Loucy (cell line): ENCODE results near the gene SALL2.

Source experiments
- H2AFZ ChIP-seq: fragments of 200-600 bp; sonication (generic); 2 replicates; pipeline ENCODE4 v1.6.0; 2016; ENCODE audit warnings: antibody characterized with exemption, mild to moderate bottlenecking, low read length, moderate library complexity
- H3F3A ChIP-seq: fragments of 200-600 bp; 2 replicates; pipeline ENCODE4 v1.6.0; 2016; ENCODE audit warnings: antibody characterized with exemption, low read depth, mild to moderate bottlenecking
- H3K27me3 ChIP-seq: fragments of 200-600 bp; sonication (generic); 2 replicates; pipeline ENCODE4 v1.6.1; 2014; ENCODE audit warnings: low read length, mild to moderate bottlenecking; ENCODE audit not compliant: insufficient read depth, poor library complexity, severe bottlenecking
- H3K36me3 ChIP-seq: fragments of 200-600 bp; sonication (generic); 2 replicates; pipeline ENCODE4 v1.6.1; 2016; ENCODE audit warnings: low read length; ENCODE audit not compliant: insufficient read depth
- H3K4me1 ChIP-seq: fragments of 200-600 bp; sonication (generic); 2 replicates; pipeline ENCODE4 v1.5.1; 2014; ENCODE audit warnings: low read length, mild to moderate bottlenecking; ENCODE audit not compliant: insufficient read depth, poor library complexity, severe bottlenecking
- H3K4me2 ChIP-seq: fragments of 200-600 bp; sonication (generic); 2 replicates; pipeline ENCODE4 v1.6.0; 2014; ENCODE audit warnings: antibody characterized with exemption, low read length, low read depth, mild to moderate bottlenecking; ENCODE audit not compliant: poor library complexity, severe bottlenecking
- H3K4me3 ChIP-seq: fragments of 200-600 bp; sonication (generic); 2 replicates; pipeline ENCODE4 v1.5.1; 2014; ENCODE audit warnings: low read length, mild to moderate bottlenecking, mixed read lengths; ENCODE audit not compliant: poor library complexity, severe bottlenecking
- H3K79me2 ChIP-seq: fragments of 200-600 bp; sonication (generic); 2 replicates; pipeline ENCODE4 v1.6.1; 2014; ENCODE audit warnings: low read length; ENCODE audit not compliant: insufficient read depth
- H3K9ac ChIP-seq: fragments of 200-600 bp; sonication (generic); 2 replicates; pipeline ENCODE4 v1.6.0; 2014; ENCODE audit warnings: mild to moderate bottlenecking, low read depth, low read length, moderate library complexity; ENCODE audit not compliant: poor library complexity, severe bottlenecking
- H3K9me2 ChIP-seq: fragments of 200-600 bp; sonication (generic); replicated peaks from 2 replicates; pipeline ENCODE4 v1.6.1; 2016; ENCODE audit warnings: low read depth, low read length, mixed read lengths
- H3K9me3 ChIP-seq: fragments of 200-600 bp; sonication (generic); 2 replicates; pipeline ENCODE4 v1.6.1; 2014; ENCODE audit warnings: mild to moderate bottlenecking, antibody characterized with exemption, low read length, low read depth; ENCODE audit not compliant: insufficient read depth
- H4K20me1 ChIP-seq: fragments of 200-600 bp; sonication (generic); 2 replicates; pipeline ENCODE4 v1.6.0; 2014; ENCODE audit warnings: antibody characterized with exemption, low read length, mild to moderate bottlenecking; ENCODE audit not compliant: insufficient read depth, poor library complexity, severe bottlenecking
- EZH2phosphoT487 ChIP-seq: fragments of 200-600 bp; IDR thresholded peaks from 2 replicates; pipeline ENCODE4 v1.6.1; 2018; ENCODE audit warnings: antibody characterized with exemption, mild to moderate bottlenecking, moderate library complexity, borderline replicate concordance
- TF ChIP-seq, protein P1 (sequence below): fragments of 200-600 bp; sonication (generic); conservative IDR thresholded peaks from 2 replicates; pipeline ENCODE4 v1.5.1; 2014; ENCODE audit warnings: mild to moderate bottlenecking, antibody characterized with exemption, low read length

Gene SALL2

GRCh38 chr14:21525962-21526671 lies at the start of gene SALL2:
Gene SALL2 (minus strand): TSS chr14:21526346. CDS start chr14:21526127, 219 bp downstream.
- Histone ChIP-seq H3K9me3 (no peaks in the 10 kb centered on the region), H3K4me3 (peak within 1 kb of the TSS; percentile 86), H3K9ac (peak within 1 kb of the TSS; percentile 70), H2AFZ (peak within 1 kb of the TSS; percentile 99), H3K9me2 (no peaks in the 10 kb centered on the region), H3K79me2 (no peaks in the 10 kb centered on the region), H4K20me1 (no peaks in the 10 kb centered on the region), H3K36me3 (no peaks in the 10 kb centered on the region), H3F3A (no peaks in the 10 kb centered on the region), H3K4me2 (peak within 1 kb of the TSS; percentile 75), H3K27me3 (no peaks in the 10 kb centered on the region), H3K4me1 (peaks cover 13% of the 10 kb centered on the region)
- TF ChIP-seq, protein P1, sequence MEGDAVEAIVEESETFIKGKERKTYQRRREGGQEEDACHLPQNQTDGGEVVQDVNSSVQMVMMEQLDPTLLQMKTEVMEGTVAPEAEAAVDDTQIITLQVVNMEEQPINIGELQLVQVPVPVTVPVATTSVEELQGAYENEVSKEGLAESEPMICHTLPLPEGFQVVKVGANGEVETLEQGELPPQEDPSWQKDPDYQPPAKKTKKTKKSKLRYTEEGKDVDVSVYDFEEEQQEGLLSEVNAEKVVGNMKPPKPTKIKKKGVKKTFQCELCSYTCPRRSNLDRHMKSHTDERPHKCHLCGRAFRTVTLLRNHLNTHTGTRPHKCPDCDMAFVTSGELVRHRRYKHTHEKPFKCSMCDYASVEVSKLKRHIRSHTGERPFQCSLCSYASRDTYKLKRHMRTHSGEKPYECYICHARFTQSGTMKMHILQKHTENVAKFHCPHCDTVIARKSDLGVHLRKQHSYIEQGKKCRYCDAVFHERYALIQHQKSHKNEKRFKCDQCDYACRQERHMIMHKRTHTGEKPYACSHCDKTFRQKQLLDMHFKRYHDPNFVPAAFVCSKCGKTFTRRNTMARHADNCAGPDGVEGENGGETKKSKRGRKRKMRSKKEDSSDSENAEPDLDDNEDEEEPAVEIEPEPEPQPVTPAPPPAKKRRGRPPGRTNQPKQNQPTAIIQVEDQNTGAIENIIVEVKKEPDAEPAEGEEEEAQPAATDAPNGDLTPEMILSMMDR = no peak
- no peak for TF ChIP-seq EZH2phosphoT487

- H3K36me3 ChIP-seq = no peaks in the 10 kb centered on the region
- no peaks in the 10 kb centered on the region for H3K9me3 ChIP-seq
- H3K4me2 ChIP-seq = no peak overlapping the region
- H4K20me1 ChIP-seq = no peaks in the 10 kb centered on the region
- no peaks in the 10 kb centered on the region for H3K4me1 ChIP-seq
- TF ChIP-seq, protein P1 = no peak
- no peak for TF ChIP-seq EZH2phosphoT487
- H3K79me2 ChIP-seq = no peaks in the 10 kb centered on the region
- H2AFZ ChIP-seq = no peak overlapping the region
- H3K4me3 ChIP-seq = no peak overlapping the region
- H3F3A ChIP-seq = no peaks in the 10 kb centered on the region
- no peaks in the 10 kb centered on the region for H3K27me3 ChIP-seq
- no peaks in the 10 kb centered on the region for H3K9me2 ChIP-seq
- no peak overlapping the region for H3K9ac ChIP-seq
Measured at GRCh38 chr14:21575661-21576060, 49.5 kb upstream of the SALL2 start.

DNA sequence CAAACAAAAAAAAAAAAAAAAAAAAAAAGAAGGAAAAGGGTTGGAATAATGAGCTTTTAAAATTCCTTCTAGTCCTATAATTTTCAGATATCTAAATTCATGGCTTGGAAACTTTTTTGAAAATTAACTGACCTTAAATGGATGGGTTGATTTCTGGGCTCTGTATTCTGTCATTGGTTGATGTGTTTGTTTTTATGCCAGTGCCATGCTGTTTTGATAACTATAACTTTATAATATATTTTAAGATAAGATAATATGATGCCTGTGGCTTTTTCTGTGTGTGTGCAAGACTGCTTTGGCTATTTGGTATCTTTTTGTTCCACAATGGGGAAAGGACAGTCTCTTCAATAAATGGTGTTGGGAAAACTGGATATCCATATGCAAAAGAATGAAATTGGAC lies 46.5 kb upstream of the SALL2 start:
- Histone ChIP-seq H3K4me1 (no peaks in the 10 kb centered on the region), H3K79me2 (no peaks in the 10 kb centered on the region), H3F3A (no peaks in the 10 kb centered on the region), H3K36me3 (no peaks in the 10 kb centered on the region), H3K27me3 (no peaks in the 10 kb centered on the region), H3K4me2 (no peak overlapping the region), H4K20me1 (no peaks in the 10 kb centered on the region), H3K9me3 (no peaks in the 10 kb centered on the region), H2AFZ (no peak overlapping the region), H3K9ac (no peak overlapping the region), H3K9me2 (no peaks in the 10 kb centered on the region), H3K4me3 (no peak overlapping the region)
- TF ChIP-seq EZH2phosphoT487 = no peak
- TF ChIP-seq, protein P1 = no peak
